Measurements from ENCODE around the gene SCN10A. TPM values are rescaled to one million over a fixed set of nuclear protein-coding genes. Genes with fewer than 3 reads are reported as not detected.

SCN10A gene
- total RNA-seq, 1 donor from 2014 or later = not detected

- DNase-seq (ENCODE audit: extremely low read depth, low read depth, low spot score) = no peak
Observed at GRCh38 chr3:38782148-38782547, 33.9 kb downstream of the SCN10A start.

- DNase-seq (ENCODE audit: extremely low read depth, low read depth, low spot score) = peak; percentile 5
Observed at GRCh38 chr3:38773528-38773927, 42.5 kb downstream of the SCN10A start.

GRCh38 chr3:38763569-38763968 is 52.4 kb downstream of the SCN10A start:
- DNase-seq (ENCODE audit: extremely low read depth, low read depth, low spot score) = no peak

- DNase-seq (ENCODE audit: extremely low read depth, low read depth, low spot score) = no peak
Observed at GRCh38 chr3:38758557-38758956, 57.5 kb downstream of the SCN10A start.

GRCh38 chr3:38757721-38758120 is 58.3 kb downstream of the SCN10A start:
- no peak for DNase-seq (ENCODE audit: extremely low read depth, low read depth, low spot score)

GRCh38 chr3:38756892-38757291 is 59.1 kb downstream of the SCN10A start:
- DNase-seq (ENCODE audit: extremely low read depth, low read depth, low spot score) = no peak

GRCh38 chr3:38755130-38755529 is 60.9 kb downstream of the SCN10A start:
- no peak for DNase-seq (ENCODE audit: extremely low read depth, low read depth, low spot score)

GRCh38 chr3:38746641-38747040 is 69.4 kb downstream of the SCN10A start:
- no peak for DNase-seq (ENCODE audit: extremely low read depth, low read depth, low spot score)

- DNase-seq (ENCODE audit: extremely low read depth, low read depth, low spot score) = no peak
Observed at GRCh38 chr3:38743043-38743442, 73.0 kb downstream of the SCN10A start.

- no peak for DNase-seq (ENCODE audit: extremely low read depth, low read depth, low spot score)
Observed at GRCh38 chr3:38742550-38742949, 73.5 kb downstream of the SCN10A start.

GRCh38 chr3:38740537-38740936 is 75.5 kb downstream of the SCN10A start:
- DNase-seq (ENCODE audit: extremely low read depth, low read depth, low spot score) = no peak

GRCh38 chr3:38739931-38740330 is 76.1 kb downstream of the SCN10A start:
- no peak for DNase-seq (ENCODE audit: extremely low read depth, low read depth, low spot score)

GRCh38 chr3:38739396-38739689 is 76.7 kb downstream of the SCN10A start:
- no peak for DNase-seq (ENCODE audit: extremely low read depth, low read depth, low spot score)

- DNase-seq (ENCODE audit: extremely low read depth, low read depth, low spot score) = peak; percentile 45
Observed at GRCh38 chr3:38738630-38739395, 77.2 kb downstream of the SCN10A start.

GRCh38 chr3:38731522-38731921 is 84.5 kb downstream of the SCN10A start:
- DNase-seq (ENCODE audit: extremely low read depth, low read depth, low spot score) = no peak

- DNase-seq (ENCODE audit: extremely low read depth, low read depth, low spot score) = no peak
Observed at GRCh38 chr3:38730281-38730680, 85.7 kb downstream of the SCN10A start.

- DNase-seq (ENCODE audit: extremely low read depth, low read depth, low spot score) = no peak
Observed at GRCh38 chr3:38728008-38728407, 88.0 kb downstream of the SCN10A start.

GRCh38 chr3:38726751-38727150 is 89.3 kb downstream of the SCN10A start:
- no peak for DNase-seq (ENCODE audit: extremely low read depth, low read depth, low spot score)

- peak; percentile 55 for DNase-seq (ENCODE audit: extremely low read depth, low read depth, low spot score)
Observed at GRCh38 chr3:38725726-38726419, 90.1 kb downstream of the SCN10A start.

GRCh38 chr3:38724392-38724736 is 91.7 kb downstream of the SCN10A start:
- DNase-seq (ENCODE audit: extremely low read depth, low read depth, low spot score) = no peak

- DNase-seq (ENCODE audit: extremely low read depth, low read depth, low spot score) = no peak
Observed at GRCh38 chr3:38723569-38724391, 92.2 kb downstream of the SCN10A start.

Measured in glomerular endothelial cell (primary cell).